HCT116 (cell line): ENCODE data around the gene GRIA1.

Experiments
- CEBPB ChIP-seq: IDR thresholded peaks from 2 replicates; pipeline ENCODE4 v1.6.1; 2012; ENCODE audit warnings: low read depth
- EGR1 ChIP-seq: IDR thresholded peaks from 2 replicates; pipeline ENCODE4 v1.6.1; 2012; ENCODE audit warnings: low read depth
- ELF1 ChIP-seq: IDR thresholded peaks from 2 replicates; pipeline ENCODE4 v1.6.1; 2012; ENCODE audit warnings: low read depth, borderline replicate concordance
- EZH2 ChIP-seq: fragments of 200-600 bp; sonication (generic); IDR thresholded peaks from 2 replicates; pipeline ENCODE4 v1.6.1; 2017; ENCODE audit warnings: antibody characterized with exemption, mixed run types
- EZH2phosphoT487 ChIP-seq: fragments of 200-600 bp; IDR thresholded peaks from 2 replicates; pipeline ENCODE4 v1.6.1; 2018; ENCODE audit warnings: antibody characterized with exemption, borderline replicate concordance
- JUND ChIP-seq: IDR thresholded peaks from 2 replicates; pipeline ENCODE4 v1.6.1; 2012
- POLR2A ChIP-seq: IDR thresholded peaks from 2 replicates; pipeline ENCODE4 v1.7.0; 2011; ENCODE audit warnings: borderline replicate concordance; ENCODE audit not compliant: insufficient read depth, insufficient read length; ENCODE audit errors: extremely low read depth
- POLR2AphosphoS5 ChIP-seq: IDR thresholded peaks from 2 replicates; pipeline ENCODE4 v1.6.1; 2011; ENCODE audit warnings: mild to moderate bottlenecking, low read depth, low read length, moderate library complexity
- SRF ChIP-seq: IDR thresholded peaks from 2 replicates; pipeline ENCODE4 v1.6.1; 2012; ENCODE audit warnings: low read depth
- ZNF274 ChIP-seq: fragments of 200-500 bp; sonication (Bioruptor generic); IDR thresholded peaks from 2 replicates; pipeline ENCODE4 v1.6.1; 2014; ENCODE audit warnings: mild to moderate bottlenecking, low read depth, low read length, inconsistent platforms
- TF ChIP-seq, protein P1 (sequence below), 3 experiments: fragments of 200-600 bp in 1 of 3; sonication (generic) in 1 of 3; IDR thresholded peaks in 2 of 3; conservative IDR thresholded peaks in 1 of 3; 2 replicates each; pipeline ENCODE4 v1.5.1; 2012 to 2017; ENCODE audit warnings: low read depth in 2 of 3, low read length in 2 of 3, antibody characterized with exemption in 1 of 3, borderline replicate concordance in 1 of 3, control low read depth in 1 of 3, mild to moderate bottlenecking in 1 of 3, mixed read lengths in 1 of 3, mixed run types in 1 of 3, moderate library complexity in 1 of 3; ENCODE audit not compliant: insufficient read depth in 1 of 3
- TF ChIP-seq, protein P2 (sequence below): IDR thresholded peaks from 2 replicates; pipeline ENCODE4 v1.6.1; 2012
- TF ChIP-seq, protein P3 (sequence below): IDR thresholded peaks from 2 replicates; pipeline ENCODE4 v1.6.1; 2012; ENCODE audit warnings: low read depth
- TF ChIP-seq, protein P4 (sequence below): IDR thresholded peaks from 2 replicates; pipeline ENCODE4 v1.6.1; 2012

DNA sequence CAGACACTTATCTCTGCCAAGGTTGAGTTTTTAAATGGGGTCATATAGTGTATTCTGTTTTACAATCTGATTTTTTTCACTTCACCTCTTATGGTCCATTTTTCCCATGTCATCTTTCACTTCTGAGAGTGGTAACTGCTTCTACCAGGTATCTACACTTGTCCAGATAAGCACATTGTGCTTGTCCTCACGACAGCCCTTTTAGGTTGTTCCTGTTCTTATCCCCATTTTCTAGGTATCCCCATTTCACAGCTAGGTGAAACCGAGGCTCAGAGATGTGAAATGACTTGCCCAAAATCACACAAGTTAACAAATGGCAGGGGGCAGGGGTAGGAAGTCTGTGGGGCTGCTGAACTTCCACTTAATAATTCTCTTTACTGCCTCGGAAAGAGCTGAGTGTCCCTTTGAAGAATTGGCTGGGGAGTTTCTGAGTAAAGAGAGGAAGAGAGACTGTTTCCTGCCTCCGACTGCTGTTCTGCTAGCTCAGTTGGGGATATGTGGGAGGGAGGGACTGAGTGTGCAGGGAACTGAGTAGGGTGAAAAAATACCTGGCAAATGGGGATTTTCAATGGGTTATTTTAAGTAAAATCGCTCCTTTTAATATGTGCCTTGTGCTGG lies 255.4 kb downstream of the GRIA1 start:
- TF ChIP-seq POLR2AphosphoS5 (no peak), EZH2 (no peak), POLR2A (no peak), EZH2phosphoT487 (no peak), SRF (no peak), JUND (no peak), EGR1 (no peak), ZNF274 (no peak), ELF1 (no peak), CEBPB (no peak)
- TF ChIP-seq, protein P1, sequence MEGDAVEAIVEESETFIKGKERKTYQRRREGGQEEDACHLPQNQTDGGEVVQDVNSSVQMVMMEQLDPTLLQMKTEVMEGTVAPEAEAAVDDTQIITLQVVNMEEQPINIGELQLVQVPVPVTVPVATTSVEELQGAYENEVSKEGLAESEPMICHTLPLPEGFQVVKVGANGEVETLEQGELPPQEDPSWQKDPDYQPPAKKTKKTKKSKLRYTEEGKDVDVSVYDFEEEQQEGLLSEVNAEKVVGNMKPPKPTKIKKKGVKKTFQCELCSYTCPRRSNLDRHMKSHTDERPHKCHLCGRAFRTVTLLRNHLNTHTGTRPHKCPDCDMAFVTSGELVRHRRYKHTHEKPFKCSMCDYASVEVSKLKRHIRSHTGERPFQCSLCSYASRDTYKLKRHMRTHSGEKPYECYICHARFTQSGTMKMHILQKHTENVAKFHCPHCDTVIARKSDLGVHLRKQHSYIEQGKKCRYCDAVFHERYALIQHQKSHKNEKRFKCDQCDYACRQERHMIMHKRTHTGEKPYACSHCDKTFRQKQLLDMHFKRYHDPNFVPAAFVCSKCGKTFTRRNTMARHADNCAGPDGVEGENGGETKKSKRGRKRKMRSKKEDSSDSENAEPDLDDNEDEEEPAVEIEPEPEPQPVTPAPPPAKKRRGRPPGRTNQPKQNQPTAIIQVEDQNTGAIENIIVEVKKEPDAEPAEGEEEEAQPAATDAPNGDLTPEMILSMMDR (IDR thresholded peaks at IDR 0.05 in 2 of 3, conservative IDR thresholded peaks at IDR 0.05 in 1 of 3; ENCODE audit: borderline replicate concordance in 1 of 3, insufficient read depth in 1 of 3, low read depth in 2 of 3, low read length in 2 of 3): no peak
- TF ChIP-seq, protein P2, sequence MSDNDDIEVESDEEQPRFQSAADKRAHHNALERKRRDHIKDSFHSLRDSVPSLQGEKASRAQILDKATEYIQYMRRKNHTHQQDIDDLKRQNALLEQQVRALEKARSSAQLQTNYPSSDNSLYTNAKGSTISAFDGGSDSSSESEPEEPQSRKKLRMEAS: no peak
- TF ChIP-seq, protein P3, sequence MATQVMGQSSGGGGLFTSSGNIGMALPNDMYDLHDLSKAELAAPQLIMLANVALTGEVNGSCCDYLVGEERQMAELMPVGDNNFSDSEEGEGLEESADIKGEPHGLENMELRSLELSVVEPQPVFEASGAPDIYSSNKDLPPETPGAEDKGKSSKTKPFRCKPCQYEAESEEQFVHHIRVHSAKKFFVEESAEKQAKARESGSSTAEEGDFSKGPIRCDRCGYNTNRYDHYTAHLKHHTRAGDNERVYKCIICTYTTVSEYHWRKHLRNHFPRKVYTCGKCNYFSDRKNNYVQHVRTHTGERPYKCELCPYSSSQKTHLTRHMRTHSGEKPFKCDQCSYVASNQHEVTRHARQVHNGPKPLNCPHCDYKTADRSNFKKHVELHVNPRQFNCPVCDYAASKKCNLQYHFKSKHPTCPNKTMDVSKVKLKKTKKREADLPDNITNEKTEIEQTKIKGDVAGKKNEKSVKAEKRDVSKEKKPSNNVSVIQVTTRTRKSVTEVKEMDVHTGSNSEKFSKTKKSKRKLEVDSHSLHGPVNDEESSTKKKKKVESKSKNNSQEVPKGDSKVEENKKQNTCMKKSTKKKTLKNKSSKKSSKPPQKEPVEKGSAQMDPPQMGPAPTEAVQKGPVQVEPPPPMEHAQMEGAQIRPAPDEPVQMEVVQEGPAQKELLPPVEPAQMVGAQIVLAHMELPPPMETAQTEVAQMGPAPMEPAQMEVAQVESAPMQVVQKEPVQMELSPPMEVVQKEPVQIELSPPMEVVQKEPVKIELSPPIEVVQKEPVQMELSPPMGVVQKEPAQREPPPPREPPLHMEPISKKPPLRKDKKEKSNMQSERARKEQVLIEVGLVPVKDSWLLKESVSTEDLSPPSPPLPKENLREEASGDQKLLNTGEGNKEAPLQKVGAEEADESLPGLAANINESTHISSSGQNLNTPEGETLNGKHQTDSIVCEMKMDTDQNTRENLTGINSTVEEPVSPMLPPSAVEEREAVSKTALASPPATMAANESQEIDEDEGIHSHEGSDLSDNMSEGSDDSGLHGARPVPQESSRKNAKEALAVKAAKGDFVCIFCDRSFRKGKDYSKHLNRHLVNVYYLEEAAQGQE: no peak
- TF ChIP-seq, protein P4, sequence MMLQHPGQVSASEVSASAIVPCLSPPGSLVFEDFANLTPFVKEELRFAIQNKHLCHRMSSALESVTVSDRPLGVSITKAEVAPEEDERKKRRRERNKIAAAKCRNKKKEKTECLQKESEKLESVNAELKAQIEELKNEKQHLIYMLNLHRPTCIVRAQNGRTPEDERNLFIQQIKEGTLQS: no peak
